Keratinocyte (primary cell): ENCODE results near the gene GTF2A1. TPM values are rescaled to one million over a fixed set of nuclear protein-coding genes. Genes with fewer than 3 reads are reported as not detected.

Source experiments
- DNase-seq: peaks from one replicate; pipeline ENCODE4 v3.0.0-alpha.2; 2011; ENCODE audit warnings: low read depth, missing footprints, low spot score
- FAIRE-seq: peaks from 2 replicates; lab custom pipeline; 2011; peaks lifted over from hg19 to GRCh38; lab: Jason Lieb, UNC
- H2AFZ ChIP-seq: 2 replicates; pipeline ENCODE4 v1.6.0; 2012; ENCODE audit warnings: low read length, control low read depth, inconsistent platforms; ENCODE audit not compliant: control insufficient read depth
- H3K27ac ChIP-seq: 2 replicates; pipeline ENCODE4 v1.5.1; 2011; ENCODE audit warnings: low read length; ENCODE audit not compliant: control insufficient read depth, insufficient read depth
- H3K27me3 ChIP-seq: 3 replicates; pipeline ENCODE4 v1.6.0; 2011; ENCODE audit warnings: low read length; ENCODE audit not compliant: control insufficient read depth, insufficient read depth; ENCODE audit errors: extremely low read depth
- H3K36me3 ChIP-seq, 2 experiments: 2 replicates in 1 of 2; 3 replicates in 1 of 2; pipeline ENCODE4 v1.5.1; 2011; ENCODE audit warnings: low read length in 2 of 2, mild to moderate bottlenecking in 1 of 2; ENCODE audit not compliant: control insufficient read depth in 2 of 2, insufficient read depth in 2 of 2; ENCODE audit errors: extremely low read depth in 1 of 2
- H3K4me1 ChIP-seq: 3 replicates; pipeline ENCODE4 v1.5.1; 2011; ENCODE audit warnings: low read length; ENCODE audit not compliant: control insufficient read depth, insufficient read depth; ENCODE audit errors: extremely low read depth
- H3K4me2 ChIP-seq: 3 replicates; pipeline ENCODE4 v1.6.0; 2011; ENCODE audit warnings: low read depth, low read length; ENCODE audit not compliant: control insufficient read depth, insufficient read depth; ENCODE audit errors: extremely low read depth
- H3K4me3 ChIP-seq, 3 experiments: fragments of 200-600 bp in 1 of 3; sonication (generic) in 1 of 3; 2 replicates in 2 of 3; 3 replicates in 1 of 3; pipeline ENCODE4 v1.5.1; 2011 to 2016; ENCODE audit warnings: low read length in 3 of 3, mild to moderate bottlenecking in 3 of 3, control low read depth in 2 of 3, inconsistent platforms in 1 of 3, low read depth in 1 of 3, mixed read lengths in 1 of 3, mixed run types in 1 of 3, moderate library complexity in 1 of 3; ENCODE audit not compliant: control insufficient read depth in 2 of 3, insufficient read depth in 2 of 3; ENCODE audit errors: extremely low read depth in 1 of 3
- H3K79me2 ChIP-seq: 2 replicates; pipeline ENCODE4 v1.6.0; 2012; ENCODE audit warnings: low read length; ENCODE audit not compliant: control insufficient read depth, insufficient read depth
- H3K9ac ChIP-seq: 3 replicates; pipeline ENCODE4 v1.6.0; 2011; ENCODE audit warnings: low read length; ENCODE audit not compliant: control insufficient read depth, insufficient read depth; ENCODE audit errors: extremely low read depth
- H3K9me1 ChIP-seq: 3 replicates; pipeline ENCODE4 v1.6.0; 2011; ENCODE audit warnings: low read length; ENCODE audit not compliant: control insufficient read depth, insufficient read depth; ENCODE audit errors: extremely low read depth
- H3K9me3 ChIP-seq: 2 replicates; pipeline ENCODE4 v1.5.1; 2012; ENCODE audit warnings: low read depth, low read length; ENCODE audit not compliant: control insufficient read depth
- H4K20me1 ChIP-seq: 3 replicates; pipeline ENCODE4 v1.6.0; 2011; ENCODE audit warnings: low read length; ENCODE audit not compliant: control insufficient read depth, insufficient read depth; ENCODE audit errors: extremely low read depth
- CTCF ChIP-seq, 3 experiments: IDR thresholded peaks in 1 of 3; conservative IDR thresholded peaks in 1 of 3; optimal IDR thresholded peaks in 1 of 3; 2 replicates in 2 of 3; 3 replicates in 1 of 3; pipeline versions ENCODE3 to v1.5.1; 2011; ENCODE audit warnings: low read length in 3 of 3, mild to moderate bottlenecking in 3 of 3, moderate library complexity in 2 of 3, control low read depth in 1 of 3, inconsistent platforms in 1 of 3; ENCODE audit not compliant: insufficient read depth in 2 of 3; ENCODE audit errors: extremely low read depth in 1 of 3
- EZH2 ChIP-seq: IDR thresholded peaks from one replicate; pipeline ENCODE4 v1.6.1; 2012; ENCODE audit warnings: inconsistent platforms, mild to moderate bottlenecking, low read length, moderate library complexity
- dilution Hi-C: fragments of 300-500 bp; cut with MboI; formaldehyde crosslinking; loops from one replicate; pipeline ENCODE4 v1.7.0; 2020; ENCODE audit warnings: low sequenced_read_pairs; ENCODE audit not compliant: extremely low pct_ligation_motif_present
- polyA plus RNA-seq, 5 experiments: library from polyadenylated mRNA; depleted of rRNA in 3 of 5; stranded (reverse) in 3 of 5; stranded (forward) in 1 of 5; unstranded in 1 of 5; fragments of >200 nt; gene quantifications; 1 replicate in 1 of 5; 2 replicates in 3 of 5; 3 replicates in 1 of 5; pipeline versions ENCODE4 v1.2.1 to v1.2.3, GENCODE V29; 2011 to 2012; ENCODE audit warnings: missing spikeins in 2 of 5, low read depth in 1 of 5, low replicate concordance in 1 of 5

The GTF2A1 gene
- polyA plus RNA-seq, 1 donor (not counting 4 experiments of a cell fraction or from before 2014, with no cell fraction given) = 17.5 TPM

DNA sequence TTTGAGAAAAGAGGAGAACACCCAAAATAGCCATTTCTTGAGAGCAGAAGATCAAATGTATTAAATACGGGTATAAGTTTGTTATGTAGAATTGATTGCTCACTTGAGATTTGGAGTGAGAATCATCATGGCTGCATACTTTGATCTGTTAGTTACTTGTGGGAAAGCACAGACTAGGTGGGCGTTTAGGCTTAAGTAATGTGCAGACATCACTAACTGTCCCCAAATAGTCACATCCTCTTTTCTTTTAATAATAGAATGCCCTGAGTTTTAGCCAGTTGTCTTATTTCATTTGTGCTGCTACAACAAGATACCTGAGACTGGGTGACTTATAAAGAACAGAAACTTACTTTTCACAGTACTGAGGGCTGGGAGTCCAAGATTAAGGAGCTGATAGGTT lies 14.3 kb upstream of the GTF2A1 start:
- Histone ChIP-seq H3K4me1 (peaks cover 6% of the 10 kb centered on the region), H3K79me2 (no peaks in the 10 kb centered on the region), H3K36me3 (no peaks in the 10 kb centered on the region), H4K20me1 (no peaks in the 10 kb centered on the region), H3K27ac (no peak overlapping the region), H3K4me3 (no peak overlapping the region), H3K4me2 (no peak overlapping the region), H3K9me1 (no peaks in the 10 kb centered on the region), H3K9ac (no peak overlapping the region), H3K27me3 (no peaks in the 10 kb centered on the region), H3K9me3 (no peaks in the 10 kb centered on the region), H2AFZ (no peak overlapping the region)
- dilution Hi-C loops = no loop called here
- DNase-seq (no peak), FAIRE-seq (no peak)
- TF ChIP-seq CTCF (optimal IDR thresholded peaks at IDR 0.05 in 1 of 3, IDR thresholded peaks at IDR 0.05 in 1 of 3, conservative IDR thresholded peaks at IDR 0.05 in 1 of 3; ENCODE audit: extremely low read depth in 1 of 3, insufficient read depth in 2 of 3, low read length in 3 of 3) = no peak
- TF ChIP-seq EZH2 = no peak

DNA sequence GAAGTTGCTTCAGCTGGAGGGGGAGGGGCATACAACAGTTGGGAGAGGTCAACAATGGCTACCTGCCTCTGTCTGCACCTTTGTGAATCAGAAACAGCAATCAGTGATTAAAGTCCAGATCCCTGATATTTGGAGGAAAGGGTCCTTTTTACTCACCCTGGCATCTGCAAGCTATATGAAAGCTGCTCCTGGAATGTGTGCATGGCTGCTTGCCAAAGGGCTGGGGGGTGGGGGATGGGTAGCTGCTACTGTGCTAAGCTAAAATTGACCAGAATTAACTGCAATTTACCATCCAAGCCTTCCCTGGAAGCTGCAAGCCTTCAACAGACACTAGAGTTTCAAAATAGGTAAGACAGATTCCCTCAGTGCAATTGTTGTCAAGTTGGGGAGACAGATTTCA lies 13.5 kb upstream of the GTF2A1 start:
- Histone ChIP-seq H3K27ac (no peak overlapping the region), H3K4me2 (no peak overlapping the region), H3K36me3 (no peaks in the 10 kb centered on the region), H3K27me3 (no peaks in the 10 kb centered on the region), H3K4me3 (no peak overlapping the region), H2AFZ (no peak overlapping the region), H3K9me3 (no peaks in the 10 kb centered on the region), H3K9ac (no peak overlapping the region), H4K20me1 (no peaks in the 10 kb centered on the region), H3K9me1 (no peaks in the 10 kb centered on the region), H3K4me1 (peaks cover 6% of the 10 kb centered on the region), H3K79me2 (no peaks in the 10 kb centered on the region)
- no peak for FAIRE-seq
- no peak for TF ChIP-seq EZH2
- TF ChIP-seq CTCF (optimal IDR thresholded peaks at IDR 0.05 in 1 of 3, IDR thresholded peaks at IDR 0.05 in 1 of 3, conservative IDR thresholded peaks at IDR 0.05 in 1 of 3; ENCODE audit: extremely low read depth in 1 of 3, insufficient read depth in 2 of 3, low read length in 3 of 3) = no peak
- dilution Hi-C loops = no loop called here
- DNase-seq = no peak
